Measurements from ENCODE around the gene TMEM184A. TPM values are rescaled to one million over a fixed set of nuclear protein-coding genes. Genes with fewer than 3 reads are reported as not detected.

Gene TMEM184A
- polyA plus RNA-seq (ENCODE audit: insufficient read length in 4 of 4) = 10 to 100 TPM in 1 of 4 donors, 1 to 10 TPM in 3; 3.5 to 11.5 (median 6.8) TPM

DNA sequence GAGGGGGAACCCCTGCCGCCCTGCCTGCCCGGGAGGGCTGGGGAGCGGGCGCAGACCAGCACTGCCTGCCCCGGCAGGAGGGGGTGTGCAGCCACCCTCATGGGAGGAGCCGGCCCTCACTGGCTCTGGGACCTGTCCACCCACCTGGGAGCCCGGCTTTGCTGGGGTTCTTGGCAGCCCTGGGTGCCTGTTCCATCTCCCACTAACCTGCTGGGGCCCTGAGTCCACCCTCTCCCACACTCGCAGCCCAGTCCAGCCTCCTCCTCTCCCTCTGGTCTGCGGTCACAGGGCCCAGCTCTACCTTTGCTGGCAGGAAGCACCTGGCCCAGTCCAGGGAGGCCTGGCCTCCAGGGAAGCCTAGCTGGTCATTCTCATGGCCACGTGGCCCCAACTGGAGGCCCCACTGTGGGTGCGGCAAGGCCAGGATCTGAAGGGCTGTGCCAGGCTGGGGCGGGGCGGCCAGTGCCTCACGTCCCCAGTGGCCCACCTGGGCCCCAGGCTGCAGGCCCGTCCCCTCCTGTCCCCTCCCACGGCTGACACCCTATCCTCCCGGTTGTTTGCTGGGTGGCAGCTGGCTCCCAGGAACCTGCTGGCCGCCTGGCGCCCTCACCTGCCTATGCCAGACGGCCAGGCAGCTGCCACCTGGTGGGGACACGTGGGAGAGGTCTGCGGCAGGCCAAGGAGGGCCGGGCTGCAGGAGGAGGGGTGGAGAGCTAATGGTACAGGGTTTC lies at the start of gene TMEM184A:
Gene TMEM184A (minus strand): TSS at position 393 of the 731 bp plus-strand sequence. CDS start 721 bp downstream, outside the sequence.
- DNase-seq (ENCODE audit: low read depth in 4 of 4, low spot score in 2 of 4) = no peak

DNA sequence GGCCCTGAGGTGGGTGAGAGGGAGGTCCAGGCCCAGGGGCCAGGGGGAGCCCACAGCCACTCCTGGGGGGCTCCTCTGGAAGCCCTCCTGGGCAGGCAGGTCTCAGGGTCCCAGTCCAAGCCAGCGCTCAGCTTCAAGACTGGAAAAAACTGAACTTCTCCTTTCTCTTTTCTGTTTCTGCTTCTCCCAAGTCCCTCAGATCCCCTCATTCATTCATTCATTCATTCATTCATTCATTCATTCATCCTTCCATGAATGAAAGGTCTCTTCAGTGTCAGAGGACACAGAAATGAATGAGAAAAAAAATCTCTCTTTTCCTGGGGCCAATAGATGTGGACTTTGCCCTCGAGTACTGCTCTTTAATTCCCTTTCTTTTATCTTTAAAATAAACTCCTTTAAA lies 48.4 kb upstream of the TMEM184A start:
- DNase-seq (ENCODE audit: low read depth in 4 of 4, low spot score in 2 of 4) = no peak

DNA sequence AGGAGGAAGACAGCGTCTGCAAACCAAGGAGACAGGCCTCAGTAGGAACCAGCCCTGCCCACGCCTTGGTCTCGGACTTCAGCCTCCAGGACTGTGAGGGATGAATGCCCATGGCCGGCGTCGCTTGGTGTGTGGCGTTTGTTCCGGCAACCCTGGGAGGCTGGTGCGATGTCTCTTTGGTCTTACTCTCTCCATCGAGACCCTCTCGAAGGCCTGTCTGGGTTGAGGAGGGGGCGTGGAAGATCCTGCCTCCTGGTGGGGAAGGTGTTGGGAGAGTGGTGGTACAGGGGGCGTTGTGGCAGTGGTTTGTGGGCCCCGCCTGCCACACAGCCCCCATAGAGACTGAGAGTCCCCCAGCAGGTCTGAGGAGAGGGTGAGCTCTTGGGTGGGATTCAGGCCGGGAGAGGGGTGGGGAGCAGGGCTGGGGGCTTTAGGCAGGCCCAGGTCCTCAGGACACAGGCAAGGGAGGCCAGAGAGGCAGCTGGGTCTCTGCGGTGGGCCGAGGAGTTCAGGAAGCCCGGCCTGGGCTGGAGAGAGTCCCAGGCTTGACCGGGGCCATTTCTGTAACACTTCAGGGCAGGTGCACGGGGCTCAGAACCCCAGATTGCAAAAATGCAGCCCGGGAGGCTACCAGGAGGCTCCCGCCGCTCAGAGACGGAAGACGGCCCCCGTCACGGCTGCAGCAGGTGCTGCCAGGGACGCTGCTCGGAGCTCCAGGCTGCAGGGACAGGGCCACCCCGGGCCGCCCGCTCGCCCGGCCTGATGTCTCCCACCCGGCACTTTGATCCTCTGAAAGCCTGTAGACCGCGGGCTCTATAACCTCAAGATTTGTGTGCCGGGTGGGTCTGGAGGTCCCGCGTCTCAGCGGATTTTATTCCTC lies 47.6 kb upstream of the TMEM184A start:
- DNase-seq (ENCODE audit: low read depth in 4 of 4, low spot score in 2 of 4) = no peak

DNA sequence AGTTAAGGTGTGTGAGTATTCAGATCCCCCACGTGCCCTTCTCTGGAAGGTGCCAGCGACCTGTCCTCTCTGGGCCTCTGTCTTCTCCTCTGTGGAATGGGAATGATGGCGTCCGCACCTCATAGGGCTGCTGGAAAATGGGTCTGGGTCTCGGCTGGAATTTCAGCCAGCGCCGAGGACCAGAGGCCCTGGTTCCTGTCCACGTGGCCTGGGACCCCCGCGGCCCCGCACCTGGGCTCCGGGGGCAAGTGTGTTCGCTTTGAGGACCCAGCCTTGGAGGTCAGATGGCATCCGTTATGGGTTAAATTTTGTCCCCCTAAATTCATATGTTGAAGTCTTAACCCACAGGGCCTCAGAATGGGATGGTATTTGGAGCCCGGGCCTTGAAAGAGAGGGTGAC lies 46.4 kb upstream of the TMEM184A start:
- no peak for DNase-seq (ENCODE audit: low read depth in 4 of 4, low spot score in 2 of 4)

DNA sequence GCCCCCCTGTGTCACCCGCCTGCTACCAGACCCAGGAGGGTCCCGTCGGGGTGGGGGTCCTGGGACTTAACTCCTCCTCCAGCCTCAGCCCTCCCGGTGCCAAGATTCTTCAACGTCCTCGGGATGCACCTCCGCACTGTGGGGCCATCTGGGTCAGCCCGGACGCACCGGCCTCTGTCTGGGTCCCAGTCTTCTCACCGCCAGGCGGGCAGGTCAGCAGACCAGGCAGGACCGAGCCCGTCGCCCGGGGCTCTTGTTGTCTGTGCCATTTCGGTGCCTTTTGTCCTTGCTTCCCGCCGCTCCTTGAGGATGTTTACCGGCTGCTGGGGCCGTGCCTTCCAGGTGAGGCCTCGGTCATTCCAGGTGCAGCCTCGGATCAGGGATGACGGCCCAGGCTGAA lies 46.0 kb upstream of the TMEM184A start:
- no peak for DNase-seq (ENCODE audit: low read depth in 4 of 4, low spot score in 2 of 4)

DNA sequence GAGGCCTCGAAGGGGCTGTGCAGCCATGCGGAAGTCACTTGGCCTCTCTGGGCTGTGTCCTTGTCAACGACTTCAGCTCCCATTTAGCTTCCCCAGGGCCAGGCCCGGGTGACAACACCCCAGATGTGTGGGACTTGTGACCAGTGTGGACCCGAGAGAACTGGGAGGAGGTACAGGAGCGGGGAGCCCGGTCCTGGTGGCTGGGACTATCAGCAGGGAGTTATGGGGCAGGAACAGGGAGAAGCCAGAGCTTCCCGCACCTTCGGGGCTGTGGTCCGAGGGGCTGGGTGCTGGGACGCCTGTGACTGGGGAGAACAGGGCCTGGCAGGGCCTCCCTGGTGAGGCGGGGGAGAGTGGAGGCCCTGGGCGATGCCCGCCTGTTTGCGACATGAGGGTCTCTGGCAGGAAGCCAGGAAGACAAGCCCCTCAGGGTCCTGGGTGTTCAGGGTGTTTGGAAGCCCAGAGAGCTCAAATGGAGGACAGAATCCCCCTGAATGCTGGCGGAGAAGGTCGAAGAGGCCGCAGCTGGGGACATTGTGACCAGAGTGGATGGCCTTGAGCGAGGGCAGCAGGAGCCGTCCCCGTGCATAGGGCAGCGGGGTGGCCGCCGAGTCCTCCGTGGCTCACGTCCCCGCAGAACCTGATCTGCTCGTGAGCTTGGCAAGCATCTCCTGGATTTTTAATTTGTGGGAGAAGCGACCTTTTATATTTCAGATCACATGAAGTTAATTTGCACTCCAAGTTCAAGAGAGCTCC lies 43.8 kb upstream of the TMEM184A start:
- DNase-seq (ENCODE audit: low read depth in 4 of 4, low spot score in 2 of 4) = no peak

DNA sequence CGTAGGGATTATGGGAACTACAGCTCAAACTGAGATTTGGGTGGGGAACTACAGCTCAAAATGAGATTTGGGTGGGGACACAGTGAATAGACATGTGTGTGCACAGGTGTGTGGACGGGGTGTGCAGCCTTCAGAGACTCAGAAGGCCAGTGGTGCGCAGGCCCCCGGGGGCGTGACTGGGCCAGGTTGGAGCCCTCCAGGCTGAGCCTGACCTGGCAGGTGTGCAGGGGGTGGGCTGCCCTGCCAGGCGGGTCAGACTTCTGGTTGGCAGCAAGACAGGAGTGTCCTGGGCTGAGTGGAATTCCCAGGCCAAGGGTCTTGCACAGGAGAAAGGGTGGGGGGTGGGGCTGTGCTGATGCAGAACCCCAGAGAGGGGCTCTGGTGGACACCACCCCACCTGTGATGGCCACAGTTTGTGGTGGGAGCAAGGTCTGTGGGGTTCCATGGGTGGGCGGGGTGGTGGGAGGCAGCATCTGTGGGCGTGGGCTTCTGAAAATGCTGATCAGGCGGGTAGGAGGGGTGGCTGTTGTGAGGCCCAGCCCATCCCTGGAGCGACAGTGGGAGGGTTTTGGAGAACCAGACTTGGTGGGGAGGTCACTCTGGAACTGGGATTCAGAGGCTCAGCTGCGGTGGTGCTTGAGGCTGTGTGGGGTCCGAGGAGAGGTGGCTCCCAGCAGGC lies 43.1 kb upstream of the TMEM184A start:
- DNase-seq (ENCODE audit: low read depth in 4 of 4, low spot score in 2 of 4) = no peak

DNA sequence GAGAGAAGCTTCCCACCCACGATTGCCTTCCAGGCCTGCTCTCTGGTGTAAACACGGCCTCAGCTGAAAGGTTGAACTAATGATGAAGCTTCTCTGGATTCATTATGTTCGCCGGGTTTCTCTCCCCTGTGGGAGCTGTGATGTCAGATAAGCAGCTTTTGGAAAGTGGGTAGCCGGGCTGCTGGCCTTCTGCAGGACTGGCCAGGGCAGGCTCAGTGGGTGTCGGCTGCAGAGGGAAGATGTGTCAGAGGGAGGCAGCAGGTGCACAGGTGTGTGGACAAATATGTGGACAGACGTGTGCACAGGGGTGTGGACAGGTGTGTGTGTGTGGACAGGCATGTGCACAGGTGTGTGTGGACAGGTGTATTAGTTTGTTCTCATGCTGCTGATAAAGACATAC lies 42.3 kb upstream of the TMEM184A start:
- DNase-seq (ENCODE audit: low read depth in 4 of 4, low spot score in 2 of 4) = no peak

DNA sequence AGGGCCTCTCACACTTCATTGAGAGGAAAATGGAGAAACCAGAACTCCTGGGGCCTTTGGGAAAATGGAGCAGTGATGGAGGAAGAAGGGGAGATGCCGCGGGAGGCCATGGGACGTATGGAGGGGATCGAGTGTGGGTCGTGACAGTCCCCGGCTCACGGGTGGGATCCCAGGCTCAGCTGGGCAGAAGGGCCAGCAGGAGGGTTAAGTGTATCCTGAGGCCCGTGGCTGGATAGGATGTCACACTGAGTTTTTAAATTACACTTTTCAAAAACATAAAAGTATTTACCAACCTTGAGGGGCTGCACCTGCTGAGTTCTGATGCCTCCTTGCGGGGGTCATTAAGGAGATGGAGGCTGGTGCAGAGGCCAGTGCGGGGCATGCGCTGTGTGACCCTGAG lies 41.8 kb upstream of the TMEM184A start:
- no peak for DNase-seq (ENCODE audit: low read depth in 4 of 4, low spot score in 2 of 4)

DNA sequence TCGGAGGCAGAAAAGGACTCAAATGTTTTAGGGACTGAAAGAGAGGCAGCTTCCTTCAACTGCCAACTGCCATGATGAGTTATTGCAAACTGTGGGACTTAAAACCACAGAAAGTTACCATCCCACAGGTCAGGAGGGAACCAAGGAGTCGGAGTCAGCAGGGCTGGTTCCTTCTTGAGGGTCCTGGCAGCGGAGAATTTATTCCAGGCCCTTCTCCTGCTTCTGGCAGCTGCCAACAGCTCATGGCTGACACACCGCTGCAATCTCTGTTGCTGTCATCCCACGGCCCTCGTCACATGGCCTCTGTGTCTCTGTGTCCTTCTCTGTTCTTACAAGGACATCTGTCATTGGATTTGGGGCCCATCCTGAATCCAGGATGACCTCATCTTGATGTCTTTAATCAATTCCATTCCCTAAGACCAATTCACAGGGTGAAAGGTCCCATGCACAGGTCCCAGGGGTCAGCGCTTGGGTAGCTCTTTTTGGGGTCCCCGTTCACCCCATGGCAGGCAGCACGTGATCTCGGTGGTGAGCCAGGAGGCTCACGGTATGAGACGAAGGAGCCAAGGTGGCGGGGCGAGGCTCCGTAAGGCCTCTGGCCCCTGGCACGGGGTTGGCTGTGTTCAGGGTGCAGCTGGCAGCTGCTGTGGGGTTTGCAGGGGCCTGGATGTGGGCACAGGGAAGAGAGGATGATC lies 41.2 kb upstream of the TMEM184A start:
- DNase-seq (ENCODE audit: low read depth in 4 of 4, low spot score in 2 of 4) = no peak

DNA sequence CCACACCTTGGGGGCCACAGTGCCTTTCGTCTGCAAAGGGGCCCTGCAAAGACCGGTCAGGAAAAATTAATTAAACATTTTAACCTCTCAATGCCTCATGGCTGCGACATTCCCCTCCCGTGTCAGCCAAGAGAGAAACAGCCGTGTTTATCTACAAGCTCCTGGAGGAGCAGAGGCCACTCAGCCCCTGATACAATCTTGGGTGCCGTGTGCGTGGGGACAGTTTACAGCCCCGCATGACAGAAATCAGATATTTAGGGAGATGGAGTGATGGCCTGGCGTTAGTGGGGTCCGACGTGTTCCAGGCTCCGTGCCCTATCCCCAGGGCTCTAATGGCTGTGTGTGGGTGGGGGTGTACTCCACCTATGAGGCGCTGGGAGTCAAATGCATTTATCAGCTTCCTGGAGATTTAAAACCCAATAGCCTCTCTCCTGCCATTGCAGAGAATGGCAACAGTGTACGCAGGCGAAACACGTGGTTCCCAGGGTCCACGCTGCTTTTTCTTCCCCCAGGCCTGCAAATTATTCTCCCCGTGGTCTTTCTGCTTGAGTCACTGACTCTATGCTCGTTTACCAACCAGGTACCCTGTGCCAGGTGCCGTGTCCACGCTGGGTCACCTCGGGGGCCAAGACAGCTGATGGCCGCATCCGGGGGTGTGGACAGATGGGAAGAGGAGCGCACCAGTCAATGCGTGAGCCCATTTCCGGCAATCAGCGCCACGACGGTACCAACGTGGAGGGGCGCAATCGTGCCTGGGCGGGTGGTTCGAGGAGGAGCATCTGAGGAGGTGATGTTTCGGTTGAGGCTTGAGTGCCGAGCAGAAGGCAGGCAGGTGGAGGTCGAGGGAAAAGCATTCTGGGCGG lies 40.4 kb upstream of the TMEM184A start:
- DNase-seq (ENCODE audit: low read depth in 4 of 4, low spot score in 2 of 4) = no peak

DNA sequence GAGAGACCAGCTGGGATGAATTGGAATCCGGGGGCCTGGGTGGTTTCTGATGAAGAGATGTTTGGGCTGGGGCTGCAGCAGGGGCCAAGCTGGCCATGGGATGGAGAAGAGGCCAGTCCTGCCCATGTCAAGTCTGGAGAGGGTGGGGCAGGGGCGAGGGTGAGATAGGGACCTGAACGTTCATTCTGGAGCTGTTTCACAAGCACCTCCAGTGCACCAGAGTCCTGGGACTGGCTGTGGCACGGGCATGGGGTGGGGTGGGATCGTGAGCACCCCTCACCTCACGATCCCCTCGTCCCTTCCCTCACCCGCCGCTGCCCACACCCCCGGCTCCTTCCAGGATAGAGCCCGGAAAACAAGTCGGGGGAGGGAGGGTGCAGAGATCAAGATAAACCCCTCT lies 39.6 kb upstream of the TMEM184A start:
- no peak for DNase-seq (ENCODE audit: low read depth in 4 of 4, low spot score in 2 of 4)

DNA sequence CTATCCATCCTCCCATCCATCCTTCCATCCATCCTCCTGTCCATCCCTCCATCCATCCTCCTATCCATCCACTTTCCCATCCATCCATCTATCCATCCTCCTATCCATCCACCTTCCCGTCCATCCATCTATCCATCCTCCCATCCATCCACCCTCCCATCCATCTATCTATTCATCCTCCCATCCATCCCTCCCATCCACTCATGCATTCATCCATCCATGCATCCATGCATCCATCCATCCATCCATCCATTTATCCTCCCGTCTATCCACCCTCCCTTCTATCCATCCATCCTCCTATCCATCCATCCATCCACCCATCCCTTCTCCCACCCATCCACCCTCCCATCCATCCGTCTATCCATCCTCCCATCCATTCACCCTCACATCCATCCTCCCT lies 39.0 kb upstream of the TMEM184A start:
- DNase-seq (ENCODE audit: low read depth in 4 of 4, low spot score in 2 of 4) = no peak

DNA sequence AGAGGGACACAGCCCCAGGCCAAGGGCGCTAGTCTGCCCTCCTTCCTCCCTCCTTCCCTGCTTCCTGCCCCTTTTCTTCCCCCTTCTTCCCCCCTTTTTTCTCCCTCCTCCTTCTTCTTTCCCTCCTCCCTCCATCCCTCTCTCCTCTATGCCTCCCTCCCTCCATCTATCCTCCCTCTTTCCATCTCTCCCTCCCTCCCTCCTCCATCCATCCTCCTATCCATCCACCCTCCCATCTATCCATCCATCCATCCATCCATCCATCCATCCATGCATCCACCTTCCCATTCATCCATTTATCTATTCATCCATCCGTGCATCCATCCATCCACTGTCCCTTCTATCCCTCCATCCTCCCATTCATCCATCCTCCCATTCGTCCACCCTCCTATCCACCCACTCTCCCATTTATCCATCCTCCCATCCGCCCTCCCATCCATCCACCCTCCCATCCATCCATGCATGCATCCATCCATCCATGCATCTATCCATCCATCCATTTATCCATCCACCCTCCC lies 38.0 kb upstream of the TMEM184A start:
- DNase-seq (ENCODE audit: low read depth in 4 of 4, low spot score in 2 of 4) = no peak

DNA sequence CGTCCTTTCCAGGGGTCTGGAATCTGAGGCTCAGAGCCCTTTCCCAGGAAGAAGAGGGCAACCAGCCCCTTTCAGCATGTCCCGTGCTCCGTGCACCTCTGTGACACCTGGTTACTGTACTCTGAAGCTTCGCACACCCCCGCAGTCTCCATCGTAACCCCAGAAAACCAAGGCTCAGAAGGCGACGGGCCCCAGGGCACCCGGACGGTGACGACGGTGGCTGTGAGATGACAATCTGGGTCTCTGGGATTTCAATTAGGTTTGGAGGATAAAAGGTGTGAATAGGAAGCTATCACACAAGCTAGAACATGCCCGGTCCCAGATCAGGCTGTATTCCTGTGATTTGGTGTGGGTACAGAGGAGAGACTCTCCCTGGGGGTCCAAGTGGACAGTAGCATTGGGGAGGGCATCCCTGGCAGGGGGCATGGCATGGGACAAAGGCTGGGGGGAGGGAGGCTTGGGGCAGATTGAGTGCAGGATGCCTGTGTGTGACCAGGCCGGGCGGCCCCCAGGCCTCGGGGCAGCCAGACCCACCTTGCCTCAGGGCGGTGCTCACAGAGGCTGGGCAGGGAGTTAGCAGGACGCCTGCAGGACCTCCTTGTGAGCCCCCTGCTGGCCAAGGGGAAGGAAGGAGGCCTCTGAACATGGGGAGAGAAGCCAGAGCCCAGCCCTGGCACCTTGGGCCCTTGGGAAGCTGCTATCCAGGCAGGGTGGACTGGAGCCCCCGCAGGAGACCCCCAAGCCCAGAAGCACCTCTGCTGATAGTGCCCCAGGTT lies 37.3 kb upstream of the TMEM184A start:
- no peak for DNase-seq (ENCODE audit: low read depth in 4 of 4, low spot score in 2 of 4)

DNA sequence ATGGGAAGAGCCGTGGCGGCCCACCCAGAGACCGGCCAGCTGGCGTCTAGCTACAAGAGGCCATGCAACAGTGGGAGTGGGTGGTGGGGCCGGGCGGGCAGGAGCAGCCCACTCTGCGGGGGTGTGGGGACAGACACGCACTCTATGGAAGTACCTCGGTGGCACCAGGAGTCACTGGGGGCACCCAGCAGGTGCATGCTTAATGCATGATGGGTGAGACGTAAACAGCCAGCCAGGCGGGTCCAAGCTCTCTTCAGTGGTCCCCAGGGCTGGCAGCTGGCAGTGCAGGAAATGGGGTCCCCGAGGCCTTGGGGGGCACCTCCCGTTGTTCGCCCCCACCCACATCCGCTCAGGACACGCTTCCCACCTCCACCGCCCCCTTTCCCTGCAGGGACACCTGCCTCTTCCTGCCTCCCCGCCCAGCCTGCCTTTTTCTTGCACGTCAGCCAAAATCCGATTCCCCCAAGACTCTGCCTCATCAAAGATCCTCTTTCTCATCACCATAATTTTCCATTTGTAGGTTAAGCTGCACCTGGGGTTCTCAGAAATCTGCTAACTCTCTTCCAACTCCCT lies 36.4 kb upstream of the TMEM184A start:
- DNase-seq (ENCODE audit: low read depth in 4 of 4, low spot score in 2 of 4) = no peak

DNA sequence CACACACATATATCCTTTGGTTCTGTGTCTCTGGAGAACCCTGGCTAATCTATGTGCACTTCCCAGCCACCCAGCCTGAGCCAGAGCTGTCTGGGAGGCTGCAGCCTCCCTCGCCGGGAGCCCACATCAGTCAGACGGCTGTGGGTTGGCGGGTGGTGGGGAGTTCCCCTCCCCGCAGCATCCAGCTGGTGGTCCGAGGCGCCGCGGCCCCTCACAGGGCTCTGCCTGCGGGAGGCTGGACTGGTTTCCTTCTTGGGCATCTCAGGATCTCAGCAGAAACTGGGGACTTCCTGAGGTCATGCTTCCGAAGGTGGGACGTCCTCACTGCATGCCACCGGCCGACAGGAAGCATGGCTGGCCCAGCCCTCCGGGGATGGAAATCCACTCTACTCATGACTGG lies 35.9 kb upstream of the TMEM184A start:
- no peak for DNase-seq (ENCODE audit: low read depth in 4 of 4, low spot score in 2 of 4)

DNA sequence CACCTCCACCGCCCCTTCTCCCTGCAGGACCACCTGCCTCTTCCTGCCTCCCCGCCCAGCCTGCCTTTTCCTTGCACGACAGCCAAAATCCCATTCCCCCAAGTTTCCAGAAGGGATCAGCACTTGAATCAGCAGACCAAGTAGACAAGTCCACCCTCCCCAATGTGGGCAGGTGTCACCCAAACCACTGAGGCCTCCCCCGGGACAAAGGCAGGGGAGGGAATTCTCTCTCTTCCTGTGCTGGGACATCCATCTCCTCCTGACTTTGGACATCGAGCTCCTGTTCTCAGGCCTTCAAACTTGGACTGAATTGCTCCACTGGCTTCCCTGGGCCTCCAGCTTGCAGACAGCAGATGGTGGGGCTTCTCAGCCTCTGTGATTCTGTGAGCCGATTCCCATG lies 35.4 kb upstream of the TMEM184A start:
- DNase-seq (ENCODE audit: low read depth in 4 of 4, low spot score in 2 of 4) = no peak

Data from left renal cortex interstitium (tissue), 4 donors.